Liver (tissue), 3 donors: ENCODE measurements around the gene TEX19.

Source experiments
- CTCF ChIP-seq: fragments of 150-350 bp; IDR thresholded peaks from 2 replicates; pipeline ENCODE4 v1.5.1; 2017; ENCODE audit warnings: improper control_type of control experiment, low read depth, low read length; ENCODE audit not compliant: missing input control
- EGR1 ChIP-seq, 2 donors: IDR thresholded peaks; 2 replicates each; pipeline ENCODE4 v1.6.1; 2016 to 2018; ENCODE audit warnings: antibody characterized with exemption in 2 of 2, low read depth in 2 of 2
- GABPA ChIP-seq, 2 donors: IDR thresholded peaks in 1 of 2; conservative IDR thresholded peaks in 1 of 2; 2 replicates each; pipeline ENCODE4 v1.6.1; 2016; ENCODE audit warnings: antibody characterized with exemption in 2 of 2, mild to moderate bottlenecking in 1 of 2, moderate library complexity in 1 of 2
- JUND ChIP-seq, 2 donors: IDR thresholded peaks; 2 replicates each; pipeline ENCODE4 v1.6.1; 2016; ENCODE audit warnings: antibody characterized with exemption in 2 of 2
- MAX ChIP-seq: IDR thresholded peaks from 2 replicates; pipeline ENCODE4 v1.6.1; 2016; ENCODE audit warnings: antibody characterized with exemption
- NR2F2 ChIP-seq: IDR thresholded peaks from 2 replicates; pipeline ENCODE4 v1.6.1; 2016; ENCODE audit warnings: antibody characterized with exemption
- RAD21 ChIP-seq, 2 donors: IDR thresholded peaks; 2 replicates each; pipeline ENCODE4 v1.6.1; 2016; ENCODE audit warnings: antibody characterized with exemption in 2 of 2, mild to moderate bottlenecking in 2 of 2
- SP1 ChIP-seq: IDR thresholded peaks from 2 replicates; pipeline ENCODE4 v1.6.1; 2018; ENCODE audit warnings: antibody characterized with exemption, mild to moderate bottlenecking
- TAF1 ChIP-seq: conservative IDR thresholded peaks from 2 replicates; pipeline ENCODE4 v1.6.1; 2016; ENCODE audit warnings: antibody characterized with exemption, mild to moderate bottlenecking
- YY1 ChIP-seq: IDR thresholded peaks from 2 replicates; pipeline ENCODE4 v1.6.1; 2016; ENCODE audit warnings: antibody characterized with exemption, mild to moderate bottlenecking
- TF ChIP-seq, protein P1 (sequence below): IDR thresholded peaks from 2 replicates; pipeline ENCODE4 v1.6.1; 2016; ENCODE audit warnings: antibody characterized with exemption, mild to moderate bottlenecking
- donor health status: healthy.
- donor health status: healthy.

DNA sequence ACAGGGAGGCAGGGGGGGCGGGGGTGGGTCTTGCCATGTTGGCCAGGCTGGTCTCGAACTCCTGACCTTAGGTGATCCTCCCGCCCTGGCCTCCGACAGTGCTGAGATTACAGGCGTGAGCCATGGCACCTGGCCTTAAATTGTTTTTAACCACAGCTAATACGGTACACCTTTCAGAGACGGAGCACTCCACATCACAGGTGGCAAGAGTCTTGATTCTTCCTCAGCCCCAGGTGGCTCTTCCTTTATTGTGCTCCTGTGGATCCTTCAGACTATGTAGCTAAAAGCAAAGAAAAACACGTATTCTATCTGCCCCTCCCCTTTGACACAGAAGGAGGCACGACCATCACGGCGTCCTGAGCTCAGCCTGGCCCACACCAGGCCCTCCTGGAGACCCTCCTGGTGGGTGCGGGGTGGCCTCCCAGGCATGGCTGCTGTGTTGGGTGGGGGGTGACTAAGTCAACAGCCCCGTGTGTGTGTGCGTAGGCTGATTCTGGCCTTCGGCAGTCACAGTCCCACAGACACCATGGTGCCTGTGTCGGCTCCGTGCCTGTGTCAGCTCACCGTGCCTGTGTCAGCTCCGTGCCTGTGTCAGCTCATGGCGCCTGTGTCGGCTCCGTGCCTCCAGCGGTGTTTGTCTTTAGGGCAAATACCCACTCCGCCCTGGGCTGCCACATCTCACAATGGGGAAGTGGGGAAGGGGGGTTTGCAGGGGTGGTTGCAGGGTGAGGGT is 14.7 kb upstream of the TEX19 start:
- TF ChIP-seq CTCF (no peak), JUND (IDR thresholded peaks at IDR 0.05) (no peak), RAD21 (IDR thresholded peaks at IDR 0.05) (no peak), MAX (no peak), GABPA (IDR thresholded peaks at IDR 0.05 in 1 of 2, conservative IDR thresholded peaks at IDR 0.05 in 1 of 2) (no peak), YY1 (no peak), TAF1 (no peak), EGR1 (IDR thresholded peaks at IDR 0.05; ENCODE audit: low read depth in 2 of 2) (no peak), NR2F2 (no peak), SP1 (no peak)
- TF ChIP-seq, protein P1, sequence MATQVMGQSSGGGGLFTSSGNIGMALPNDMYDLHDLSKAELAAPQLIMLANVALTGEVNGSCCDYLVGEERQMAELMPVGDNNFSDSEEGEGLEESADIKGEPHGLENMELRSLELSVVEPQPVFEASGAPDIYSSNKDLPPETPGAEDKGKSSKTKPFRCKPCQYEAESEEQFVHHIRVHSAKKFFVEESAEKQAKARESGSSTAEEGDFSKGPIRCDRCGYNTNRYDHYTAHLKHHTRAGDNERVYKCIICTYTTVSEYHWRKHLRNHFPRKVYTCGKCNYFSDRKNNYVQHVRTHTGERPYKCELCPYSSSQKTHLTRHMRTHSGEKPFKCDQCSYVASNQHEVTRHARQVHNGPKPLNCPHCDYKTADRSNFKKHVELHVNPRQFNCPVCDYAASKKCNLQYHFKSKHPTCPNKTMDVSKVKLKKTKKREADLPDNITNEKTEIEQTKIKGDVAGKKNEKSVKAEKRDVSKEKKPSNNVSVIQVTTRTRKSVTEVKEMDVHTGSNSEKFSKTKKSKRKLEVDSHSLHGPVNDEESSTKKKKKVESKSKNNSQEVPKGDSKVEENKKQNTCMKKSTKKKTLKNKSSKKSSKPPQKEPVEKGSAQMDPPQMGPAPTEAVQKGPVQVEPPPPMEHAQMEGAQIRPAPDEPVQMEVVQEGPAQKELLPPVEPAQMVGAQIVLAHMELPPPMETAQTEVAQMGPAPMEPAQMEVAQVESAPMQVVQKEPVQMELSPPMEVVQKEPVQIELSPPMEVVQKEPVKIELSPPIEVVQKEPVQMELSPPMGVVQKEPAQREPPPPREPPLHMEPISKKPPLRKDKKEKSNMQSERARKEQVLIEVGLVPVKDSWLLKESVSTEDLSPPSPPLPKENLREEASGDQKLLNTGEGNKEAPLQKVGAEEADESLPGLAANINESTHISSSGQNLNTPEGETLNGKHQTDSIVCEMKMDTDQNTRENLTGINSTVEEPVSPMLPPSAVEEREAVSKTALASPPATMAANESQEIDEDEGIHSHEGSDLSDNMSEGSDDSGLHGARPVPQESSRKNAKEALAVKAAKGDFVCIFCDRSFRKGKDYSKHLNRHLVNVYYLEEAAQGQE, result no peak
